CD4-positive, alpha-beta T cell (primary cell): Measurements from ENCODE around the gene MYL11. TPM values are rescaled to one million over a fixed set of nuclear protein-coding genes. Genes with fewer than 3 reads are reported as not detected.

Experiments used
- ATAC-seq: fragments of 200-7000 bp; cut with Tn5 transposase; one replicate; pipeline ENCODE4 v1.10.0; 2022; ENCODE audit warnings: mild to moderate bottlenecking; ENCODE audit not compliant: poor library complexity
- CTCF ChIA-PET: fragments of 350-600 bp; sonication (Branson Sonifier 250); formaldehyde crosslinking; loops from one replicate; lab custom pipeline; 2021; ENCODE audit warnings: antibody characterized with exemption, inconsistent platforms; lab: Charles Lee
- POLR2A ChIA-PET: fragments of 350-600 bp; sonication (Branson Sonifier 250); formaldehyde crosslinking; loops from one replicate; lab custom pipeline; 2021; ENCODE audit warnings: antibody characterized with exemption, inconsistent platforms; lab: Charles Lee
- DNase-seq, 14 experiments: peaks; one replicate each; pipeline ENCODE4 v3.0.0-alpha.2; 2013 to 2020; ENCODE audit warnings: mixed read lengths in 2 of 14
- H3K27ac ChIP-seq, 2 donors: one replicate each; pipeline versions ENCODE4 v1.5.1 to v1.7.0; 2013; ENCODE audit warnings: low read length in 2 of 2, low read depth in 1 of 2, mild to moderate bottlenecking in 1 of 2
- H3K27me3 ChIP-seq, 2 experiments: 1 replicate in 1 of 2; 2 replicates in 1 of 2; pipeline versions ENCODE4 v1.6.1 to v1.7.0; 2013; ENCODE audit warnings: low read length in 2 of 2, control low read depth in 1 of 2, mild to moderate bottlenecking in 1 of 2, moderate library complexity in 1 of 2; ENCODE audit not compliant: insufficient read depth in 2 of 2, control insufficient read depth in 1 of 2
- H3K36me3 ChIP-seq: one replicate; pipeline ENCODE4 v1.6.1; 2013; ENCODE audit warnings: low read length, control low read depth; ENCODE audit not compliant: insufficient read depth
- H3K4me1 ChIP-seq: one replicate; pipeline ENCODE4 v1.6.1; 2013; ENCODE audit warnings: low read length, control low read depth; ENCODE audit not compliant: insufficient read depth
- H3K4me3 ChIP-seq: one replicate; pipeline ENCODE4 v1.5.1; 2013; ENCODE audit warnings: mild to moderate bottlenecking, low read length, moderate library complexity
- H3K9me3 ChIP-seq, 2 experiments: 1 replicate in 1 of 2; 2 replicates in 1 of 2; pipeline versions ENCODE4 v1.6.1 to v1.7.0; 2013; ENCODE audit warnings: low read length in 2 of 2, mild to moderate bottlenecking in 2 of 2, control low read depth in 1 of 2, moderate library complexity in 1 of 2; ENCODE audit not compliant: control insufficient read depth in 1 of 2, insufficient read depth in 1 of 2
- H3K27ac Mint-ChIP-seq: one replicate; pipeline ENCODE4 v1.8.0; 2020; ENCODE audit warnings: mixed read lengths
- H3K27me3 Mint-ChIP-seq: one replicate; pipeline ENCODE4 v1.8.0; 2021; ENCODE audit warnings: mixed read lengths
- H3K36me3 Mint-ChIP-seq: one replicate; pipeline ENCODE4 v1.8.0; 2021; ENCODE audit warnings: low read depth, mixed read lengths
- H3K4me1 Mint-ChIP-seq: one replicate; pipeline ENCODE4 v1.8.0; 2021; ENCODE audit warnings: low read depth, mixed read lengths
- H3K4me3 Mint-ChIP-seq: one replicate; pipeline ENCODE4 v1.8.0; 2020; ENCODE audit warnings: mild to moderate bottlenecking, mixed read lengths
- H3K9me3 Mint-ChIP-seq: one replicate; pipeline ENCODE4 v1.8.0; 2020; ENCODE audit warnings: mixed read lengths
- CTCF ChIP-seq: fragments of 200-600 bp; IDR thresholded peaks from one replicate; pipeline ENCODE4 v1.8.0; 2022; ENCODE audit warnings: antibody characterized with exemption, mild to moderate bottlenecking
- intact Hi-C, 2 experiments: fragments of 100-400 bp; cut with DNase I in 1 of 2; cut with micrococcal nuclease in 1 of 2; formaldehyde crosslinking; loops; one replicate each; pipeline versions ENCODE4 v1.15.1 to v1.9.0; 2023 to 2025; cut with DNase I, micrococcal nuclease
- total RNA-seq, 174 experiments: library from RNA in 2 of 174; stranded (reverse) in 2 of 174; gene quantifications; one replicate each; pipeline ENCODE4 v1.2.3 and lab custom pipeline; 2021 to 2026

The MYL11 gene
- total RNA-seq, 2 experiments from 2014 or later: 0.95 to 2.4 TPM

GRCh38 chr16:30368122-30368791, 6.3 kb upstream of the MYL11 start:
- ATAC-seq: no peak
- ChIA-PET POLR2A (interaction anchor here (0.8 to 6.0 kb wide), 6 partner anchors 9 to 189 kb away, joined by 4 to 153 read pairs (median 10); partner anchors contain the start of genes SEPTIN1 and ZNF771), CTCF (interaction anchor here (0.6 to 2.6 kb wide), 4 partner anchors 15 to 615 kb away, joined by 3 to 14 read pairs (median 3); no protein-coding TSS in a partner anchor)
- TF ChIP-seq CTCF: no peak
- H3K36me3 Mint-ChIP-seq: peaks cover 37% of the 10 kb centered on the region
- H3K27ac Mint-ChIP-seq: peak overlapping the region; percentile 82
- peak in 2 of 14 experiments; percentile 50 to 58 for DNase-seq
- H3K9me3 ChIP-seq: no peaks in the 10 kb centered on the region
- no peaks in the 10 kb centered on the region for H3K9me3 Mint-ChIP-seq
- peaks cover 22% of the 10 kb centered on the region for H3K36me3 ChIP-seq
- peak overlapping the region; percentile 77 for H3K4me3 ChIP-seq
- no peaks in the 10 kb centered on the region for H3K27me3 Mint-ChIP-seq
- H3K4me1 ChIP-seq: peaks cover 50% of the 10 kb centered on the region
- peaks cover 56% of the 10 kb centered on the region for H3K4me1 Mint-ChIP-seq
- peak overlapping the region; percentile 13 to 37 for H3K27ac ChIP-seq
- H3K27me3 ChIP-seq: no peaks in the 10 kb centered on the region
- H3K4me3 Mint-ChIP-seq: peak overlapping the region; percentile 93
- intact Hi-C loops: no loop called here

- H3K27me3 Mint-ChIP-seq: no peaks in the 10 kb centered on the region
- H3K4me3 Mint-ChIP-seq: peak overlapping the region; percentile 93
- no peak for TF ChIP-seq CTCF
- DNase-seq (no peak), ATAC-seq (no peak)
- Histone ChIP-seq H3K36me3 (peaks cover 21% of the 10 kb centered on the region), H3K4me1 (peaks cover 50% of the 10 kb centered on the region), H3K4me3 (peak overlapping the region; percentile 77), H3K9me3 (no peaks in the 10 kb centered on the region), H3K27ac (peak overlapping the region; percentile 13 to 61), H3K27me3 (no peaks in the 10 kb centered on the region)
- no peaks in the 10 kb centered on the region for H3K9me3 Mint-ChIP-seq
- H3K4me1 Mint-ChIP-seq: peaks cover 56% of the 10 kb centered on the region
- H3K27ac Mint-ChIP-seq: peak overlapping the region; percentile 82
- peaks cover 32% of the 10 kb centered on the region for H3K36me3 Mint-ChIP-seq
- POLR2A ChIA-PET: interaction anchor here (0.8 to 6.0 kb wide), 6 partner anchors 10 to 188 kb away, joined by 4 to 153 read pairs (median 10); partner anchors contain the start of genes SEPTIN1 and ZNF771
- intact Hi-C loops: no loop called here
- CTCF ChIA-PET: interaction anchor here (0.9 to 2.6 kb wide), 4 partner anchors 12 to 40 kb away, joined by 3 to 14 read pairs (median 4); no protein-coding TSS in a partner anchor
These were observed 5.9 kb upstream of the MYL11 start for GRCh38 chr16:30368792-30369090.

- Histone ChIP-seq H3K27me3 (no peaks in the 10 kb centered on the region), H3K9me3 (no peaks in the 10 kb centered on the region), H3K27ac (peak overlapping the region; percentile 46 to 61), H3K4me1 (peaks cover 50% of the 10 kb centered on the region), H3K36me3 (peaks cover 20% of the 10 kb centered on the region), H3K4me3 (peak overlapping the region; percentile 77)
- DNase-seq (peak in 5 of 14 experiments; percentile 15 to 55 (median 23)), ATAC-seq (no peak)
- Mint-ChIP-seq H3K36me3 (peaks cover 29% of the 10 kb centered on the region), H3K27me3 (no peaks in the 10 kb centered on the region), H3K4me3 (peak overlapping the region; percentile 93), H3K4me1 (peaks cover 56% of the 10 kb centered on the region), H3K9me3 (no peaks in the 10 kb centered on the region), H3K27ac (peak overlapping the region; percentile 82)
- CTCF ChIA-PET: interaction anchor here (0.9 to 2.6 kb wide), 4 partner anchors 12 to 41 kb away, joined by 3 to 14 read pairs (median 4); no protein-coding TSS in a partner anchor
- TF ChIP-seq CTCF: no peak
- POLR2A ChIA-PET: interaction anchor here (0.8 to 6.0 kb wide), 7 partner anchors 10 to 289 kb away, joined by 4 to 153 read pairs (median 11); partner anchors contain the start of genes FBRS, SEPTIN1 and ZNF771
- intact Hi-C loops: no loop called here
These were observed 5.3 kb upstream of the MYL11 start for GRCh38 chr16:30369091-30369937.
